Fibroblast of lung (primary cell): ENCODE data around the gene SGSM2. TPM values are rescaled to one million over a fixed set of nuclear protein-coding genes. Genes with fewer than 3 reads are reported as not detected.

Experiments used
- DNase-seq, 2 donors: peaks; one replicate each; pipeline versions ENCODE4 v3.0.0 to v3.0.0-alpha.2; 2010; ENCODE audit warnings: low read depth in 2 of 2
- H2AFZ ChIP-seq: 2 replicates; pipeline ENCODE4 v1.5.1; 2012; ENCODE audit warnings: low read length, control low read depth, inconsistent platforms
- H3K27ac ChIP-seq: 2 replicates; pipeline ENCODE4 v1.5.1; 2011; ENCODE audit warnings: low read length, control low read depth; ENCODE audit not compliant: insufficient read depth
- H3K27me3 ChIP-seq: 2 replicates; pipeline ENCODE4 v1.5.1; 2011; ENCODE audit warnings: mild to moderate bottlenecking, low read length; ENCODE audit not compliant: control insufficient read depth, insufficient read depth
- H3K36me3 ChIP-seq: 2 replicates; pipeline ENCODE4 v1.5.1; 2011; ENCODE audit warnings: low read length; ENCODE audit not compliant: control insufficient read depth, insufficient read depth
- H3K4me1 ChIP-seq: 2 replicates; pipeline ENCODE4 v1.5.1; 2011; ENCODE audit warnings: low read length; ENCODE audit not compliant: control insufficient read depth, insufficient read depth; ENCODE audit errors: extremely low read depth
- H3K4me2 ChIP-seq: 2 replicates; pipeline ENCODE4 v1.5.1; 2011; ENCODE audit warnings: low read length, control low read depth; ENCODE audit not compliant: insufficient read depth; ENCODE audit errors: extremely low read depth
- H3K4me3 ChIP-seq, 4 experiments: fragments of 200-600 bp in 1 of 4; sonication (generic) in 1 of 4; replicated peaks in 1 of 4; 2 replicates each; pipeline ENCODE4 v1.5.1; 2011 to 2016; ENCODE audit warnings: low read length in 4 of 4, low read depth in 3 of 4, mild to moderate bottlenecking in 3 of 4, control low read depth in 2 of 4, inconsistent platforms in 1 of 4, mixed read lengths in 1 of 4; ENCODE audit not compliant: insufficient read depth in 1 of 4; ENCODE audit errors: control extremely low read depth in 1 of 4
- H3K79me2 ChIP-seq: 2 replicates; pipeline ENCODE4 v1.5.1; 2012; ENCODE audit warnings: mild to moderate bottlenecking, low read length, inconsistent platforms; ENCODE audit not compliant: control insufficient read depth, insufficient read depth
- H3K9ac ChIP-seq: 2 replicates; pipeline ENCODE4 v1.5.1; 2011; ENCODE audit warnings: mild to moderate bottlenecking, low read length, control low read depth; ENCODE audit not compliant: insufficient read depth
- H3K9me3 ChIP-seq: 2 replicates; pipeline ENCODE4 v1.5.1; 2012; ENCODE audit warnings: low read depth, low read length; ENCODE audit not compliant: control insufficient read depth, insufficient read depth
- H4K20me1 ChIP-seq: 2 replicates; pipeline ENCODE4 v1.5.1; 2011; ENCODE audit warnings: low read length; ENCODE audit not compliant: control insufficient read depth, insufficient read depth; ENCODE audit errors: extremely low read depth
- CTCF ChIP-seq, 2 donors: IDR thresholded peaks in 1 of 2; conservative IDR thresholded peaks in 1 of 2; 1 replicate in 1 of 2; 2 replicates in 1 of 2; pipeline ENCODE4 v1.5.1; 2011 to 2012; ENCODE audit warnings: low read length in 2 of 2, control low read depth in 1 of 2, inconsistent platforms in 1 of 2, low read depth in 1 of 2, mild to moderate bottlenecking in 1 of 2
- EZH2 ChIP-seq: IDR thresholded peaks from 2 replicates; pipeline ENCODE4 v1.5.1; 2012; ENCODE audit warnings: low read length, control low read depth, mild to moderate bottlenecking; ENCODE audit errors: missing control alignments
- polyA plus RNA-seq, 2 donors: library from polyadenylated mRNA; depleted of rRNA in 1 of 2; stranded (reverse) in 1 of 2; unstranded in 1 of 2; fragments of >200 nt; gene quantifications; 2 replicates each; pipeline ENCODE4 v1.2.1, GENCODE V29; 2011 to 2012; ENCODE audit warnings: missing spikeins in 1 of 2
- total RNA-seq: library from RNA; depleted of rRNA; stranded (reverse); fragments of >200 nt; gene quantifications from 2 replicates; pipeline ENCODE4 v1.2.1, GENCODE V29; 2014

The SGSM2 gene
- total and polyA plus RNA-seq, 2 donors (not counting 1 experiment from before 2014, with no cell fraction given), result 23.4 to 31.5 TPM

GRCh38 chr17:2321399-2321798 lies 15.9 kb upstream of the SGSM2 start:
- H3K9me3 ChIP-seq, result no peaks in the 10 kb centered on the region
- TF ChIP-seq CTCF (conservative IDR thresholded peaks at IDR 0.05 in 1 of 2, IDR thresholded peaks at IDR 0.05 in 1 of 2; ENCODE audit: low read depth in 1 of 2, low read length in 2 of 2), result no peak
- TF ChIP-seq EZH2, result no peak
- H3K4me3 ChIP-seq, result no peak overlapping the region
- H4K20me1 ChIP-seq, result no peaks in the 10 kb centered on the region
- no peak for DNase-seq
- H3K4me1 ChIP-seq, result no peaks in the 10 kb centered on the region
- H3K27ac ChIP-seq, result no peak overlapping the region
- H3K9ac ChIP-seq, result no peak overlapping the region
- no peaks in the 10 kb centered on the region for H3K79me2 ChIP-seq
- H3K27me3 ChIP-seq, result no peaks in the 10 kb centered on the region
- H3K36me3 ChIP-seq, result peaks cover 12% of the 10 kb centered on the region
- H3K4me2 ChIP-seq, result no peak overlapping the region
- H2AFZ ChIP-seq, result no peak overlapping the region

GRCh38 chr17:2323629-2324314 lies 13.5 kb upstream of the SGSM2 start:
- Histone ChIP-seq H4K20me1 (no peaks in the 10 kb centered on the region), H3K9me3 (no peaks in the 10 kb centered on the region), H3K4me2 (no peak overlapping the region), H3K9ac (no peak overlapping the region), H3K4me3 (no peak overlapping the region), H2AFZ (no peak overlapping the region), H3K27ac (no peak overlapping the region), H3K4me1 (no peaks in the 10 kb centered on the region), H3K27me3 (no peaks in the 10 kb centered on the region), H3K36me3 (peaks cover 17% of the 10 kb centered on the region), H3K79me2 (no peaks in the 10 kb centered on the region)
- DNase-seq, result no peak
- no peak for TF ChIP-seq EZH2
- TF ChIP-seq CTCF (conservative IDR thresholded peaks at IDR 0.05 in 1 of 2, IDR thresholded peaks at IDR 0.05 in 1 of 2; ENCODE audit: low read depth in 1 of 2, low read length in 2 of 2), result no peak

- no peak overlapping the region for H3K4me2 ChIP-seq
- DNase-seq, result no peak
- TF ChIP-seq EZH2 (no peak), CTCF (conservative IDR thresholded peaks at IDR 0.05 in 1 of 2, IDR thresholded peaks at IDR 0.05 in 1 of 2; ENCODE audit: low read depth in 1 of 2, low read length in 2 of 2) (no peak)
- H3K79me2 ChIP-seq, result peaks cover 27% of the 10 kb centered on the region
- no peaks in the 10 kb centered on the region for H3K27me3 ChIP-seq
- no peak overlapping the region for H3K27ac ChIP-seq
- no peaks in the 10 kb centered on the region for H4K20me1 ChIP-seq
- H2AFZ ChIP-seq, result no peak overlapping the region
- peaks cover 4% of the 10 kb centered on the region for H3K4me1 ChIP-seq
- no peaks in the 10 kb centered on the region for H3K9me3 ChIP-seq
- peaks cover 27% of the 10 kb centered on the region for H3K36me3 ChIP-seq
- H3K4me3 ChIP-seq, result no peak overlapping the region
- no peak overlapping the region for H3K9ac ChIP-seq
These were observed 6.0 kb upstream of the SGSM2 start for GRCh38 chr17:2331303-2331702.
